CD14-positive monocyte (primary cell): ENCODE measurements around the gene CNP. TPM values are rescaled to one million over a fixed set of nuclear protein-coding genes. Genes with fewer than 3 reads are reported as not detected.
A peak's percentile ranks its signal among the peaks of the same experiment; 100 is the strongest.

Experiments
- DNase-seq, 3 donors: peaks; one replicate each; pipeline ENCODE4 v3.0.0-alpha.2; 2011 to 2022
- H2AFZ ChIP-seq: 2 replicates; pipeline ENCODE4 v1.6.0; 2012; ENCODE audit warnings: mild to moderate bottlenecking, low read depth, low read length, inconsistent platforms; ENCODE audit not compliant: insufficient read depth, poor library complexity, severe bottlenecking
- H3K27ac ChIP-seq, 2 donors: 1 replicate in 1 of 2; 2 replicates in 1 of 2; pipeline ENCODE4 v1.5.1; 2012 to 2013; ENCODE audit warnings: low read length in 2 of 2, control low read depth in 1 of 2, inconsistent platforms in 1 of 2, low read depth in 1 of 2, mild to moderate bottlenecking in 1 of 2
- H3K27me3 ChIP-seq, 2 donors: one replicate each; pipeline versions ENCODE4 v1.6.0 to v1.6.1; 2011 to 2013; ENCODE audit warnings: low read length in 2 of 2; ENCODE audit not compliant: control insufficient read depth in 2 of 2, insufficient read depth in 2 of 2
- H3K36me3 ChIP-seq, 2 donors: replicated peaks in 1 of 2; 1 replicate in 1 of 2; 2 replicates in 1 of 2; pipeline versions ENCODE4 v1.5.1 to v1.6.1; 2012 to 2013; ENCODE audit warnings: low read length in 2 of 2, control low read depth in 1 of 2, inconsistent platforms in 1 of 2, mild to moderate bottlenecking in 1 of 2; ENCODE audit not compliant: insufficient read depth in 2 of 2, control insufficient read depth in 1 of 2
- H3K4me1 ChIP-seq, 2 donors: 1 replicate in 1 of 2; 2 replicates in 1 of 2; pipeline versions ENCODE4 v1.5.1 to v1.6.1; 2012 to 2013; ENCODE audit warnings: low read length in 2 of 2, control low read depth in 1 of 2, inconsistent platforms in 1 of 2, mild to moderate bottlenecking in 1 of 2, moderate library complexity in 1 of 2; ENCODE audit not compliant: insufficient read depth in 2 of 2, control insufficient read depth in 1 of 2
- H3K4me2 ChIP-seq: replicated peaks from 2 replicates; pipeline ENCODE3; 2012; ENCODE audit warnings: low read length, moderate library complexity, mild to moderate bottlenecking; ENCODE audit not compliant: poor library complexity, severe bottlenecking; ENCODE audit errors: extremely low read depth
- H3K4me3 ChIP-seq, 3 experiments: fragments of 200-600 bp in 1 of 3; sonication (generic) in 1 of 3; replicated peaks in 1 of 3; 1 replicate in 2 of 3; 2 replicates in 1 of 3; pipeline ENCODE4 v1.5.1; 2011 to 2013; ENCODE audit warnings: low read length in 3 of 3, mild to moderate bottlenecking in 3 of 3, control low read depth in 2 of 3, low read depth in 2 of 3, inconsistent platforms in 1 of 3, moderate library complexity in 1 of 3
- H3K79me2 ChIP-seq: 2 replicates; pipeline ENCODE4 v1.6.0; 2012; ENCODE audit warnings: mild to moderate bottlenecking, control low read depth, inconsistent platforms, low read length, moderate library complexity; ENCODE audit not compliant: insufficient read depth
- H3K9ac ChIP-seq: 2 replicates; pipeline ENCODE4 v1.6.0; 2017; ENCODE audit warnings: low read length, mild to moderate bottlenecking; ENCODE audit not compliant: insufficient read depth, poor library complexity, severe bottlenecking
- H3K9me3 ChIP-seq, 2 donors: replicated peaks in 1 of 2; 1 replicate in 1 of 2; 2 replicates in 1 of 2; pipeline versions ENCODE4 v1.5.1 to v1.6.1; 2012 to 2013; ENCODE audit warnings: low read length in 2 of 2, control low read depth in 1 of 2; ENCODE audit not compliant: control insufficient read depth in 1 of 2, insufficient read depth in 1 of 2
- H4K20me1 ChIP-seq: 2 replicates; pipeline ENCODE4 v1.6.0; 2012; ENCODE audit warnings: mild to moderate bottlenecking, low read length, control low read depth, moderate library complexity; ENCODE audit not compliant: insufficient read depth
- H3K27ac Mint-ChIP-seq, 7 donors: one replicate each; pipeline ENCODE4 v1.8.0; 2020; ENCODE audit warnings: mild to moderate bottlenecking in 7 of 7, mixed read lengths in 7 of 7, moderate library complexity in 6 of 7, inconsistent platforms in 2 of 7
- H3K27me3 Mint-ChIP-seq, 3 donors: one replicate each; pipeline ENCODE4 v1.8.0; 2021 to 2022; ENCODE audit warnings: low read depth in 3 of 3, mild to moderate bottlenecking in 3 of 3, mixed read lengths in 3 of 3, moderate library complexity in 3 of 3, inconsistent platforms in 1 of 3
- H3K36me3 Mint-ChIP-seq, 2 donors: one replicate each; pipeline ENCODE4 v1.8.0; 2020; ENCODE audit warnings: mixed read lengths in 2 of 2, inconsistent platforms in 1 of 2, mild to moderate bottlenecking in 1 of 2
- H3K4me1 Mint-ChIP-seq: one replicate; pipeline ENCODE4 v1.8.0; 2020; ENCODE audit warnings: mild to moderate bottlenecking, mixed read lengths
- H3K4me3 Mint-ChIP-seq, 2 donors: one replicate each; pipeline ENCODE4 v1.8.0; 2020; ENCODE audit warnings: mild to moderate bottlenecking in 2 of 2, mixed read lengths in 2 of 2, moderate library complexity in 1 of 2
- H3K9me3 Mint-ChIP-seq, 7 donors: one replicate each; pipeline ENCODE4 v1.8.0; 2020 to 2022; ENCODE audit warnings: mixed read lengths in 7 of 7, mild to moderate bottlenecking in 6 of 7, moderate library complexity in 6 of 7, inconsistent platforms in 2 of 7
- CTCF ChIP-seq: fragments of 200-600 bp; IDR thresholded peaks from one replicate; pipeline ENCODE4 v1.8.0; 2022; ENCODE audit warnings: antibody characterized with exemption, mild to moderate bottlenecking
- WGBS: methylation state at CpG from one replicate; pipeline ENCODE4 v1.1.5; 2013; ENCODE audit warnings: missing lambda C conversion rate; ENCODE audit not compliant: insufficient coverage; 5-methylcytosine and 5-hydroxymethylcytosine counted together
- intact Hi-C, 2 donors: fragments of 100-400 bp; cut with micrococcal nuclease; formaldehyde crosslinking; loops; one replicate each; pipeline versions ENCODE4 v1.15.0 to v1.15.1; 2023
- polyA plus RNA-seq, 3 donors: library from polyadenylated mRNA; depleted of rRNA in 1 of 3; unstranded in 2 of 3; stranded (reverse) in 1 of 3; fragments of 300-500 nt in 2 of 3; fragments of >200 nt in 1 of 3; fragmentation: Illumina TruSeq in 2 of 3; gene quantifications; 1 replicate in 2 of 3; 2 replicates in 1 of 3; pipeline ENCODE4 v1.2.3, GENCODE V29; 2012 to 2021

Gene CNP
- polyA plus RNA-seq, 3 donors: 19.0 to 50.2 (median 47.0) TPM

DNA sequence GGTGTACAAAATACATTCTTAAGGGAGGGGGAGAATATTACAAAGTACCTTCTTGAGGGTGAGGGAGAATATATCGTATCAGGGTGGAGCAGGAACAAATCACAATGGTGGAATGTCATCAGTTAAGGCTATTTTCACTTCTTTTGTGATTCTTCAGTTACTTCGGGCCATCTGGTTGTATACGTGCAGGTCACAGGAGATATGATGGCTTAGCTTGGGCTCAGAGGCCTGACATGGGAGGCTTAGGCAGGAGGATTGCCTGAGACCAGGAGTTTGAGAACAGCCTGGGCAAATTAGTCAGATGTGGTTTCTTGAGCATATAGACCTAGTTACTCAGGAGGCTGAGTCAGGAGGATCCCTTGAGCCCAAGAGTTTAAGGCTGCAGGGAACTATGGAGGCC is 23.1 kb upstream of the CNP start:
- no peak for DNase-seq
- H3K27ac Mint-ChIP-seq: no peak overlapping the region
- H3K9me3 Mint-ChIP-seq: peaks cover 0 to 3% (median 0%) of the 10 kb centered on the region in 7 donors
- Histone ChIP-seq H2AFZ (no peak overlapping the region), H3K4me2 (no peak overlapping the region), H3K36me3 (no peaks in the 10 kb centered on the region), H4K20me1 (no peaks in the 10 kb centered on the region), H3K4me1 (no peaks in the 10 kb centered on the region), H3K9ac (no peak overlapping the region), H3K4me3 (no peak overlapping the region), H3K27me3 (no peaks in the 10 kb centered on the region), H3K9me3 (no peaks in the 10 kb centered on the region), H3K79me2 (no peaks in the 10 kb centered on the region), H3K27ac (no peak overlapping the region)
- TF ChIP-seq CTCF: no peak
- H3K27me3 Mint-ChIP-seq: peaks cover 0 to 4% (median 2%) of the 10 kb centered on the region in 3 donors
- H3K4me3 Mint-ChIP-seq: no peak overlapping the region
- 100% methylated on average over 2 of the region's 3 CpGs for WGBS
- intact Hi-C loops: no loop called here
- no peaks in the 10 kb centered on the region for H3K4me1 Mint-ChIP-seq
- H3K36me3 Mint-ChIP-seq: no peaks in the 10 kb centered on the region

DNA sequence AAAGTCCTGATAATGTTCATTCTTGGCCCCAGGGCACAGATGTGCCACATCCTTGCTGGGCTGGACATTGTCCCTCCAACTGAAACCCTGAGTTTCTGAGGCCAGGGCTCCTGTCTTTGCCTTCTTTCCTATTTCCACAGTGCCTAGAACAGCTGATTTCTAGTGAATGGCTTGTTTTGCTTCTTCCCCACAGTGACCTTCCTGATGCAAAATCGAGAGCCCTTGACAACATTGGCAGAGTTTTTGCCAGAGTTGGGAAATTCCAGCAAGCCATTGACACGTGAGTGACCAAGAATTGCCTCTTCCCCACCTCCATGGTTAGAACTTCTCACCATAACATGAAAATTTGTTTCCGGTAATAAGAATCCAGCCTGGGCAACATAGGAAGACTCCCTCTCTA is 21.7 kb upstream of the CNP start:
- 80% methylated on average over 2 of the region's 3 CpGs for WGBS
- peaks cover 0 to 3% (median 0%) of the 10 kb centered on the region in 7 donors for H3K9me3 Mint-ChIP-seq
- Histone ChIP-seq H3K27me3 (no peaks in the 10 kb centered on the region), H3K9ac (no peak overlapping the region), H3K27ac (no peak overlapping the region), H3K4me2 (no peak overlapping the region), H3K4me3 (no peak overlapping the region), H3K9me3 (no peaks in the 10 kb centered on the region), H4K20me1 (no peaks in the 10 kb centered on the region), H3K4me1 (no peaks in the 10 kb centered on the region), H2AFZ (no peak overlapping the region), H3K36me3 (no peaks in the 10 kb centered on the region), H3K79me2 (no peaks in the 10 kb centered on the region)
- H3K36me3 Mint-ChIP-seq: no peaks in the 10 kb centered on the region
- peaks cover 0 to 4% (median 2%) of the 10 kb centered on the region in 3 donors for H3K27me3 Mint-ChIP-seq
- no peaks in the 10 kb centered on the region for H3K4me1 Mint-ChIP-seq
- peak overlapping the region in 1 of 7 donors; percentile 41 for H3K27ac Mint-ChIP-seq
- no peak for TF ChIP-seq CTCF
- no peak overlapping the region for H3K4me3 Mint-ChIP-seq
- intact Hi-C loops: no loop called here
- no peak for DNase-seq
